Bronchial epithelial cell (primary cell): ENCODE measurements around the gene STXBP6. TPM values are rescaled to one million over a fixed set of nuclear protein-coding genes. Genes with fewer than 3 reads are reported as not detected.

Experiments
- DNase-seq: peaks from one replicate; pipeline ENCODE4 v3.0.0-alpha.2; 2010; ENCODE audit warnings: low read depth
- FAIRE-seq: peaks from 2 replicates; lab custom pipeline; 2011; peaks lifted over from hg19 to GRCh38; lab: Jason Lieb, UNC
- H3K27me3 ChIP-seq: 2 replicates; pipeline ENCODE4 v1.5.1; 2011; ENCODE audit warnings: low read length; ENCODE audit not compliant: control insufficient read depth, insufficient read depth
- H3K36me3 ChIP-seq: 2 replicates; pipeline ENCODE4 v1.5.1; 2011; ENCODE audit warnings: low read length; ENCODE audit not compliant: control insufficient read depth, insufficient read depth
- H3K4me3 ChIP-seq: 2 replicates; pipeline ENCODE4 v1.5.1; 2011; ENCODE audit warnings: mild to moderate bottlenecking, low read depth, low read length, control low read depth
- CTCF ChIP-seq: IDR thresholded peaks from 2 replicates; pipeline ENCODE4 v1.5.1; 2011; ENCODE audit warnings: mild to moderate bottlenecking, moderate library complexity, low read length, control low read depth, inconsistent platforms; ENCODE audit not compliant: insufficient read depth, severe bottlenecking
- total RNA-seq: library from RNA; depleted of rRNA; stranded (reverse); fragments of >200 nt; gene quantifications from 2 replicates; pipeline ENCODE4 v1.2.1, GENCODE V29; 2014

The STXBP6 gene
- total RNA-seq, 1 donor from 2014 or later = not detected

GRCh38 chr14:25055992-25056687, 6.2 kb upstream of the STXBP6 start:
- FAIRE-seq (no peak), DNase-seq (no peak)
- Histone ChIP-seq H3K27me3 (peaks cover 5% of the 10 kb centered on the region), H3K36me3 (no peaks in the 10 kb centered on the region), H3K4me3 (no peak overlapping the region)
- TF ChIP-seq CTCF = no peak

GRCh38 chr14:25055005-25055404, 5.1 kb upstream of the STXBP6 start:
- Histone ChIP-seq H3K27me3 (peaks cover 7% of the 10 kb centered on the region), H3K4me3 (no peak overlapping the region), H3K36me3 (no peaks in the 10 kb centered on the region)
- DNase-seq (no peak), FAIRE-seq (no peak)
- TF ChIP-seq CTCF = no peak

DNA sequence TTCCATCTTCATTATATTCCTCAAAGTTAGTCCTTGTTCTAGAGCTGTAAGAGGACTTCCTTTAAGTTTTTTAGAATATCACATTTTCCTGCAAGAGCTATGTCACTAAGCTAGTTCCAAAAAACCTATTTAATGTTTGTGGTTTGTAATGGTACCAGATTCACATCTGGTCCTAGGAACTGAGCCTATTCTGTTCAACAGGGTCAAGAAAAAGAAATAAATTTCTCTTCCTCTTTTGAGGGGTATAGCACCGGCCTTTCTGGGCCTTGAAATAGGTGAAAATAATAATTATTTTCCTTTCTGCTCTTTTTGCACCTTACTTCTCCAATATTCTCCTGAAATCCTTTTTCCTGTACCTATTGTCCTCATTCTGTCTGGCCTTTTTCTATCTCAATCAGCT, 3.6 kb upstream of the STXBP6 start:
- DNase-seq = no peak
- no peak for TF ChIP-seq CTCF
- no peak for FAIRE-seq
- Histone ChIP-seq H3K4me3 (no peak overlapping the region), H3K27me3 (peaks cover 19% of the 10 kb centered on the region), H3K36me3 (no peaks in the 10 kb centered on the region)

DNA sequence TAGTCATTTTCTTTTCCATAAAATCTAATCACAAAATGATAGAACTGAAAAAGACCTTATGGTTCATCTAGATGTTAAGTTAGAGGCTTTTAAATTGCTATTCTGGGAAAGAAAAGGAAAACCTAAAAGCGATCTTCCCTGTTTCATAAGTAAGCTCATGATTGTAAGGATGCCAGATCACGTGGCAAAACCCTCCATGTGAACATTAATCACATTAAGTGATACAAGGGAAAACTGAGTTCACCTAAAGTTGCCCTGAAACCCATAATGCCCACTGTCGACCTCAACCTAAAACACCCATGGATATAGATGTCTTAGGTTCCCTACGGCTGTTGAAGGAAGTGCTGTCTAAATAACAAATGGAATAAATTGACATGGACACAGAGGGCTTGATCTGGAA, 3.0 kb upstream of the STXBP6 start:
- H3K36me3 ChIP-seq = no peaks in the 10 kb centered on the region
- no peak for FAIRE-seq
- DNase-seq = no peak
- TF ChIP-seq CTCF = no peak
- no peak overlapping the region for H3K4me3 ChIP-seq
- peaks cover 21% of the 10 kb centered on the region for H3K27me3 ChIP-seq

DNA sequence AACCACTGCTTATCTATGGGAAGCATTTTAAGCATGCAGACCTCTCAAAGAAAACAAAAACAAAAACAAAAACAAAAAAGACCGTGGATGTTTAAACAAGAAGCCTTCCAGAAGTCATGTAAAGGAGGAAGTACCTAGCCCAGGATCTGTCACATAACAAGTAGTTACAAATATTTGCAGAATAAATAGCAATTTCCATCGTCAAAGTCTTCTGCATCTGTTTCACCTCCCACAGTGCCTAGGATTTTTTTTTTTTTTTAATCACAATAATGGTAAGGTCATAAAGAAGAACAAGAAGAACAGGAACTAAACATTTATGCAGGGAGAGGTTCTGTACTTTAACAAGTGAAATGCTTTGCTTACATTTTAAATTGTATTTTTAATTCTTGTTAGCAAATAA, 2.4 kb upstream of the STXBP6 start:
- Histone ChIP-seq H3K27me3 (peaks cover 21% of the 10 kb centered on the region), H3K36me3 (no peaks in the 10 kb centered on the region), H3K4me3 (no peak overlapping the region)
- FAIRE-seq (no peak), DNase-seq (no peak)
- TF ChIP-seq CTCF = no peak
